CD4-positive, alpha-beta T cell treated with Interleukin-17A for 4 hours (primary cell): ENCODE measurements around the gene KIAA2012.

Experiments
- DNase-seq: peaks from one replicate; pipeline ENCODE4 v3.0.0-alpha.2; 2020; ENCODE audit warnings: mixed read lengths

Gene KIAA2012

GRCh38 chr2:202152104-202152715, 79.2 kb downstream of the KIAA2012 start:
- DNase-seq, result no peak

GRCh38 chr2:202154613-202155012, 81.6 kb downstream of the KIAA2012 start:
- no peak for DNase-seq

GRCh38 chr2:202157211-202157990, 84.3 kb downstream of the KIAA2012 start:
- no peak for DNase-seq

- DNase-seq, result no peak
These were observed 85.7 kb downstream of the KIAA2012 start for GRCh38 chr2:202158796-202159195.

- DNase-seq, result no peak
These were observed 88.2 kb downstream of the KIAA2012 start for GRCh38 chr2:202161151-202161835.

GRCh38 chr2:202164411-202164810, 91.4 kb downstream of the KIAA2012 start:
- DNase-seq, result no peak

GRCh38 chr2:202165208-202165607, 92.2 kb downstream of the KIAA2012 start:
- no peak for DNase-seq

GRCh38 chr2:202165945-202166344, 92.9 kb downstream of the KIAA2012 start:
- DNase-seq, result no peak

GRCh38 chr2:202169131-202169530, 96.1 kb downstream of the KIAA2012 start:
- DNase-seq, result no peak

- no peak for DNase-seq
These were observed 96.9 kb downstream of the KIAA2012 start for GRCh38 chr2:202169832-202170424.

GRCh38 chr2:202171241-202171825, 98.3 kb downstream of the KIAA2012 start:
- DNase-seq, result no peak

- DNase-seq, result no peak
These were observed 99.6 kb downstream of the KIAA2012 start for GRCh38 chr2:202172439-202173211.

- DNase-seq, result peak; percentile 57
These were observed 105.4 kb downstream of the KIAA2012 start for GRCh38 chr2:202178346-202178958.

- no peak for DNase-seq
These were observed 111.5 kb downstream of the KIAA2012 start for GRCh38 chr2:202184557-202184956.

- DNase-seq, result no peak
These were observed 112.1 kb downstream of the KIAA2012 start for GRCh38 chr2:202185156-202185555.

- DNase-seq, result no peak
These were observed 113.7 kb downstream of the KIAA2012 start for GRCh38 chr2:202186641-202187202.

- no peak for DNase-seq
These were observed 114.5 kb downstream of the KIAA2012 start for GRCh38 chr2:202187570-202187969.

- DNase-seq, result no peak
These were observed 120.2 kb downstream of the KIAA2012 start for GRCh38 chr2:202193305-202193704.

GRCh38 chr2:202193881-202194353, 120.9 kb downstream of the KIAA2012 start:
- no peak for DNase-seq

GRCh38 chr2:202194418-202194817, 121.4 kb downstream of the KIAA2012 start:
- DNase-seq, result no peak

- DNase-seq, result no peak
These were observed 123.7 kb downstream of the KIAA2012 start for GRCh38 chr2:202196727-202197126.
